GM21526 (cell line): ENCODE data around the gene NEGR1.

Source experiments
- ATAC-seq: cut with Tn5 transposase; IDR thresholded peaks from one replicate; pipeline ENCODE4 v1.9.1; 2021; ENCODE audit warnings: moderate library complexity; ENCODE audit not compliant: unreplicated experiment, low FRiP score

Gene NEGR1

GRCh38 chr1:71733121-71733520 is 549.2 kb downstream of the NEGR1 start:
- no peak for ATAC-seq

GRCh38 chr1:71721532-71721931 is 560.8 kb downstream of the NEGR1 start:
- ATAC-seq, result no peak

- no peak for ATAC-seq
Observed at GRCh38 chr1:71719330-71719729, 563.0 kb downstream of the NEGR1 start.

- no peak for ATAC-seq
Observed at GRCh38 chr1:71717186-71717585, 565.2 kb downstream of the NEGR1 start.

- ATAC-seq, result no peak
Observed at GRCh38 chr1:71711456-71711855, 570.9 kb downstream of the NEGR1 start.

- no peak for ATAC-seq
Observed at GRCh38 chr1:71706029-71706671, 576.2 kb downstream of the NEGR1 start.

GRCh38 chr1:71698186-71698585 is 584.2 kb downstream of the NEGR1 start:
- ATAC-seq, result no peak

GRCh38 chr1:71695821-71696220 is 586.5 kb downstream of the NEGR1 start:
- no peak for ATAC-seq

- ATAC-seq, result no peak
Observed at GRCh38 chr1:71695084-71695483, 587.3 kb downstream of the NEGR1 start.

- no peak for ATAC-seq
Observed at GRCh38 chr1:71693581-71693980, 588.8 kb downstream of the NEGR1 start.

- no peak for ATAC-seq
Observed at GRCh38 chr1:71689635-71690034, 592.7 kb downstream of the NEGR1 start.

GRCh38 chr1:71687376-71687775 is 595.0 kb downstream of the NEGR1 start:
- no peak for ATAC-seq

- ATAC-seq, result no peak
Observed at GRCh38 chr1:71676979-71677925, 605.1 kb downstream of the NEGR1 start.

GRCh38 chr1:71668065-71668464 is 614.3 kb downstream of the NEGR1 start:
- no peak for ATAC-seq

- no peak for ATAC-seq
Observed at GRCh38 chr1:71667216-71667615, 615.1 kb downstream of the NEGR1 start.

- no peak for ATAC-seq
Observed at GRCh38 chr1:71666609-71667008, 615.7 kb downstream of the NEGR1 start.

GRCh38 chr1:71660411-71660810 is 621.9 kb downstream of the NEGR1 start:
- ATAC-seq, result no peak

GRCh38 chr1:71657891-71658679 is 624.3 kb downstream of the NEGR1 start:
- ATAC-seq, result no peak

GRCh38 chr1:71656902-71657301 is 625.4 kb downstream of the NEGR1 start:
- no peak for ATAC-seq

- ATAC-seq, result no peak
Observed at GRCh38 chr1:71655604-71656003, 626.7 kb downstream of the NEGR1 start.

GRCh38 chr1:71653952-71654351 is 628.4 kb downstream of the NEGR1 start:
- no peak for ATAC-seq
